Panc1 (cell line): ENCODE measurements around the gene STRN3. TPM values are rescaled to one million over a fixed set of nuclear protein-coding genes. Genes with fewer than 3 reads are reported as not detected.
"Not testable (repeated sequence)": the region's sequence is repeated elsewhere in the genome, so short reads cannot be mapped to it uniquely, and the experiment has no call there.

Experiments
- ATAC-seq: fragments of 200-7000 bp; cut with Tn5 transposase; 2 replicates; pipeline ENCODE4 v1.9.1; 2020; ENCODE audit warnings: mild to moderate bottlenecking, moderate library complexity
- BruUV-seq: library from RNA; stranded (reverse); fragments of 400-500 nt; replicated peaks from 2 replicates; lab custom pipeline; 2021; lab: Mats Ljungman, UMichigan
- CTCF ChIA-PET: fragments of 300-600 bp; sonication (Branson Sonifier 250); formaldehyde crosslinking; loops from one replicate; lab custom pipeline; 2022; ENCODE audit warnings: antibody characterized with exemption; lab: Charles Lee
- POLR2A ChIA-PET: fragments of 300-600 bp; sonication (Branson Sonifier 250); formaldehyde crosslinking; loops from one replicate; lab custom pipeline; 2022; ENCODE audit warnings: antibody characterized with exemption; lab: Charles Lee
- DNase-seq: peaks from one replicate; pipeline ENCODE4 v3.0.0-alpha.2; 2010; ENCODE audit warnings: low read depth, low spot score
- H3K27ac ChIP-seq: 2 replicates; pipeline ENCODE4 v1.5.1; 2011; ENCODE audit warnings: mild to moderate bottlenecking, low read length, inconsistent platforms
- H3K27me3 ChIP-seq: fragments of 200-500 bp; sonication (Bioruptor generic); 2 replicates; pipeline ENCODE4 v1.6.0; 2014; ENCODE audit warnings: low read length, inconsistent platforms; ENCODE audit not compliant: control insufficient read depth, insufficient read depth
- H3K36me3 ChIP-seq: fragments of 200-500 bp; sonication (Bioruptor generic); 2 replicates; pipeline ENCODE4 v1.5.1; 2014; ENCODE audit warnings: inconsistent platforms, mild to moderate bottlenecking, low read length, moderate library complexity; ENCODE audit not compliant: control insufficient read depth, insufficient read depth
- H3K4me1 ChIP-seq: 2 replicates; pipeline ENCODE4 v1.5.1; 2011; ENCODE audit warnings: inconsistent platforms, mild to moderate bottlenecking, low read length, moderate library complexity; ENCODE audit not compliant: control insufficient read depth, insufficient read depth
- H3K4me3 ChIP-seq, 2 experiments: 2 replicates each; pipeline ENCODE4 v1.5.1; 2011 to 2012; ENCODE audit warnings: low read depth in 2 of 2, low read length in 2 of 2, mild to moderate bottlenecking in 2 of 2, inconsistent platforms in 1 of 2, moderate library complexity in 1 of 2
- H3K9me3 ChIP-seq: fragments of 200-500 bp; sonication (Bioruptor generic); 2 replicates; pipeline ENCODE4 v1.5.1; 2014; ENCODE audit warnings: low read depth, mild to moderate bottlenecking, inconsistent platforms, low read length, moderate library complexity; ENCODE audit not compliant: control insufficient read depth, insufficient read depth
- CTCF ChIP-seq: fragments of 450-650 bp; IDR thresholded peaks from 2 replicates; pipeline ENCODE4 v1.5.1; 2017; ENCODE audit warnings: mild to moderate bottlenecking
- POLR2AphosphoS5 ChIP-seq: IDR thresholded peaks from 2 replicates; pipeline ENCODE4 v1.6.1; 2012; ENCODE audit warnings: mild to moderate bottlenecking, low read depth, low read length, moderate library complexity
- REST ChIP-seq, 2 experiments: IDR thresholded peaks; 2 replicates each; pipeline ENCODE4 v1.6.1; 2011 to 2012; ENCODE audit warnings: low read depth in 2 of 2, control low read depth in 1 of 2, low read length in 1 of 2, mild to moderate bottlenecking in 1 of 2, moderate library complexity in 1 of 2; ENCODE audit not compliant: insufficient read depth in 1 of 2
- SIN3A ChIP-seq: IDR thresholded peaks from 2 replicates; pipeline ENCODE4 v1.6.1; 2012; ENCODE audit warnings: low read depth, mild to moderate bottlenecking, low read length, moderate library complexity, borderline replicate concordance; ENCODE audit not compliant: insufficient read depth
- TCF7L2 ChIP-seq: IDR thresholded peaks from 2 replicates; pipeline ENCODE4 v1.6.1; 2011; ENCODE audit warnings: mild to moderate bottlenecking, low read depth, low read length, inconsistent platforms
- in situ Hi-C: cut with HindIII; loops from 2 replicates; pipeline ENCODE4 v1.10.0; 2016; ENCODE audit warnings: low sequenced_read_pairs, low pct_unique_long_range_greater_than_20kb
- intact Hi-C: fragments of 100-400 bp; cut with micrococcal nuclease; formaldehyde crosslinking; loops from one replicate; pipeline ENCODE4 v1.10.0; 2022; ENCODE audit not compliant: unreplicated experiment
- total RNA-seq: library from RNA; stranded (reverse); gene quantifications from one replicate; pipeline ENCODE4 v1.2.1, GENCODE V29; 2021; ENCODE audit not compliant: unreplicated experiment

STRN3 gene
- total RNA-seq, 1 experiment from 2014 or later = 29.2 TPM

GRCh38 chr14:30903285-30904124 lies 122.7 kb downstream of the STRN3 start:
- Histone ChIP-seq H3K9me3 (no peaks in the 10 kb centered on the region), H3K27ac (no peak overlapping the region), H3K4me1 (no peaks in the 10 kb centered on the region), H3K36me3 (peaks cover 24% of the 10 kb centered on the region), H3K4me3 (no peak overlapping the region), H3K27me3 (no peaks in the 10 kb centered on the region)
- in situ Hi-C loops (no loop called here), intact Hi-C loops (no loop called here)
- no TSS peak for BruUV-seq
- ATAC-seq (no peak), DNase-seq (no peak)
- POLR2A ChIA-PET = interaction anchor here (0.5 kb wide), 1 partner anchor 67 kb away, joined by 4 read pairs; no protein-coding TSS in a partner anchor
- CTCF ChIA-PET = no interaction called here
- TF ChIP-seq REST (IDR thresholded peaks at IDR 0.05; ENCODE audit: insufficient read depth in 1 of 2, low read depth in 2 of 2, low read length in 1 of 2) (no peak), SIN3A (no peak), CTCF (no peak), POLR2AphosphoS5 (no peak), TCF7L2 (no peak)

GRCh38 chr14:30897121-30897520 lies 129.1 kb downstream of the STRN3 start:
- H3K4me1 ChIP-seq, DNase-seq, H3K4me3 ChIP-seq, CTCF ChIA-PET, ATAC-seq, in situ Hi-C loops, H3K9me3 ChIP-seq, H3K27me3 ChIP-seq, POLR2A ChIA-PET, H3K27ac ChIP-seq, intact Hi-C loops, BruUV-seq: not testable (repeated sequence)
- H3K36me3 ChIP-seq = peaks cover 15% of the 10 kb centered on the region; the same call in 1 of the 2 replicates

GRCh38 chr14:30896435-30896834 lies 129.7 kb downstream of the STRN3 start:
- POLR2A ChIA-PET = no interaction called here
- in situ Hi-C loops (no loop called here), intact Hi-C loops (no loop called here)
- no peak for TF ChIP-seq TCF7L2
- TF ChIP-seq SIN3A = no peak
- TF ChIP-seq REST (IDR thresholded peaks at IDR 0.05; ENCODE audit: insufficient read depth in 1 of 2, low read depth in 2 of 2, low read length in 1 of 2) = no peak
- TF ChIP-seq POLR2AphosphoS5 = no peak
- TF ChIP-seq CTCF = no peak
- H3K27ac ChIP-seq = no peak overlapping the region
- no peaks in the 10 kb centered on the region for H3K4me1 ChIP-seq
- no peaks in the 10 kb centered on the region for H3K9me3 ChIP-seq
- DNase-seq (no peak), ATAC-seq (no peak)
- BruUV-seq = no TSS peak
- no peak overlapping the region for H3K4me3 ChIP-seq
- no peaks in the 10 kb centered on the region for H3K27me3 ChIP-seq
- CTCF ChIA-PET = no interaction called here
- peaks cover 14% of the 10 kb centered on the region; the same call in 1 of the 2 replicates for H3K36me3 ChIP-seq
